SK-N-SH treated with all-trans-retinoic acid at 6 μM for 48 hours (cell line): ENCODE results near the gene GAK.

Source experiments
- ATAC-seq: fragments of 200-7000 bp; cut with Tn5 transposase; 3 replicates; pipeline ENCODE4 v1.9.1; 2020; ENCODE audit warnings: mild to moderate bottlenecking, moderate library complexity
- ARNTL ChIP-seq: fragments of 450-650 bp; formaldehyde crosslinking; IDR thresholded peaks from 2 replicates; pipeline ENCODE4 v1.5.0; 2020; ENCODE audit warnings: low read depth, mild to moderate bottlenecking, moderate library complexity, borderline replicate concordance
- BACH2 ChIP-seq: fragments of 250-450 bp; sonication (Bioruptor Pico); IDR thresholded peaks from 2 replicates; pipeline ENCODE4 v1.9.0; 2021; ENCODE audit warnings: mild to moderate bottlenecking, borderline replicate concordance
- CSDC2 ChIP-seq: fragments of 250-450 bp; sonication (Bioruptor Pico); IDR thresholded peaks from 2 replicates; pipeline ENCODE4 v1.5.0; 2020; ENCODE audit warnings: mild to moderate bottlenecking, moderate library complexity
- ESRRG ChIP-seq: fragments of 250-450 bp; sonication (Bioruptor Pico); IDR thresholded peaks from 2 replicates; pipeline ENCODE4 v1.6.1; 2021; ENCODE audit warnings: mild to moderate bottlenecking
- GLIS3 ChIP-seq: fragments of 250-450 bp; sonication (Bioruptor Pico); IDR thresholded peaks from 2 replicates; pipeline ENCODE4 v1.5.0; 2020; ENCODE audit warnings: mild to moderate bottlenecking, moderate library complexity
- ISL1 ChIP-seq: fragments of 250-450 bp; sonication (Bioruptor Pico); IDR thresholded peaks from 2 replicates; pipeline ENCODE4 v2.1.2; 2022; ENCODE audit warnings: mild to moderate bottlenecking, moderate library complexity
- OSR1 ChIP-seq: fragments of 250-450 bp; sonication (Bioruptor Pico); IDR thresholded peaks from 2 replicates; pipeline ENCODE4 v1.8.0; 2022; ENCODE audit warnings: moderate library complexity, mild to moderate bottlenecking, inconsistent platforms
- PATZ1 ChIP-seq: fragments of 250-450 bp; sonication (Bioruptor Pico); IDR thresholded peaks from 2 replicates; pipeline ENCODE4 v1.8.0; 2020; ENCODE audit warnings: mild to moderate bottlenecking, moderate library complexity, borderline replicate concordance
- PPARA ChIP-seq: fragments of 250-450 bp; sonication (Bioruptor Pico); IDR thresholded peaks from 2 replicates; pipeline ENCODE4 v1.5.0; 2020; ENCODE audit warnings: mild to moderate bottlenecking, borderline replicate concordance
- RARB ChIP-seq: fragments of 250-450 bp; sonication (Bioruptor Pico); IDR thresholded peaks from 2 replicates; pipeline ENCODE4 v1.8.0; 2021; ENCODE audit warnings: mild to moderate bottlenecking, moderate library complexity
- SNAI2 ChIP-seq: fragments of 250-450 bp; sonication (Bioruptor Pico); IDR thresholded peaks from 2 replicates; pipeline ENCODE4 v1.5.0; 2020; ENCODE audit warnings: mild to moderate bottlenecking, moderate library complexity
- TCF4 ChIP-seq: fragments of 250-450 bp; sonication (Bioruptor Pico); IDR thresholded peaks from 2 replicates; pipeline ENCODE4 v1.8.0; 2021; ENCODE audit warnings: mild to moderate bottlenecking, moderate library complexity, borderline replicate concordance
- TOX ChIP-seq: fragments of 250-450 bp; sonication (Bioruptor Pico); IDR thresholded peaks from 2 replicates; pipeline ENCODE4 v1.8.0; 2021; ENCODE audit warnings: mild to moderate bottlenecking, moderate library complexity, borderline replicate concordance
- ZC3H10 ChIP-seq: fragments of 250-450 bp; sonication (Bioruptor Pico); IDR thresholded peaks from 2 replicates; pipeline ENCODE4 v1.5.1; 2021; ENCODE audit warnings: mild to moderate bottlenecking, moderate library complexity
- ZFP3 ChIP-seq: fragments of 250-450 bp; sonication (Bioruptor Pico); IDR thresholded peaks from 2 replicates; pipeline ENCODE4 v1.5.0; 2020; ENCODE audit warnings: mild to moderate bottlenecking, moderate library complexity
- ZNF565 ChIP-seq: fragments of 450-650 bp; formaldehyde crosslinking; conservative IDR thresholded peaks from 2 replicates; pipeline ENCODE4 v1.5.0; 2020; ENCODE audit warnings: low read depth, mild to moderate bottlenecking, moderate library complexity
- ZNF8 ChIP-seq: fragments of 450-650 bp; formaldehyde crosslinking; IDR thresholded peaks from 2 replicates; pipeline ENCODE4 v1.5.0; 2020; ENCODE audit warnings: mild to moderate bottlenecking, moderate library complexity
- TF ChIP-seq, protein P1 (sequence below): fragments of 250-450 bp; sonication (Bioruptor Pico); IDR thresholded peaks from 2 replicates; pipeline ENCODE4 v1.5.1; 2020; ENCODE audit warnings: low read depth, mild to moderate bottlenecking, moderate library complexity
- TF ChIP-seq, protein P2 (sequence below): fragments of 250-450 bp; sonication (Bioruptor Pico); IDR thresholded peaks from 2 replicates; pipeline ENCODE4 v1.5.0; 2020; ENCODE audit warnings: mild to moderate bottlenecking, moderate library complexity
- TF ChIP-seq, protein P3 (sequence below): fragments of 250-450 bp; sonication (Bioruptor Pico); IDR thresholded peaks from 2 replicates; pipeline ENCODE4 v1.5.1; 2021; ENCODE audit warnings: mild to moderate bottlenecking, moderate library complexity

The GAK gene

GRCh38 chr4:860561-860960, 71.6 kb downstream of the GAK start (continued):
- TF ChIP-seq, protein P1, sequence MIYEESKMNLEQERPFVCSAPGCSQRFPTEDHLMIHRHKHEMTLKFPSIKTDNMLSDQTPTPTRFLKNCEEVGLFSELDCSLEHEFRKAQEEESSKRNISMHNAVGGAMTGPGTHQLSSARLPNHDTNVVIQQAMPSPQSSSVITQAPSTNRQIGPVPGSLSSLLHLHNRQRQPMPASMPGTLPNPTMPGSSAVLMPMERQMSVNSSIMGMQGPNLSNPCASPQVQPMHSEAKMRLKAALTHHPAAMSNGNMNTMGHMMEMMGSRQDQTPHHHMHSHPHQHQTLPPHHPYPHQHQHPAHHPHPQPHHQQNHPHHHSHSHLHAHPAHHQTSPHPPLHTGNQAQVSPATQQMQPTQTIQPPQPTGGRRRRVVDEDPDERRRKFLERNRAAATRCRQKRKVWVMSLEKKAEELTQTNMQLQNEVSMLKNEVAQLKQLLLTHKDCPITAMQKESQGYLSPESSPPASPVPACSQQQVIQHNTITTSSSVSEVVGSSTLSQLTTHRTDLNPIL (CRISPR knock-in tag) = no peak
- TF ChIP-seq TCF4 (CRISPR knock-in tag) = no peak
- no peak for TF ChIP-seq CSDC2 (CRISPR knock-in tag)
- no peak for TF ChIP-seq PATZ1 (CRISPR knock-in tag)

DNA sequence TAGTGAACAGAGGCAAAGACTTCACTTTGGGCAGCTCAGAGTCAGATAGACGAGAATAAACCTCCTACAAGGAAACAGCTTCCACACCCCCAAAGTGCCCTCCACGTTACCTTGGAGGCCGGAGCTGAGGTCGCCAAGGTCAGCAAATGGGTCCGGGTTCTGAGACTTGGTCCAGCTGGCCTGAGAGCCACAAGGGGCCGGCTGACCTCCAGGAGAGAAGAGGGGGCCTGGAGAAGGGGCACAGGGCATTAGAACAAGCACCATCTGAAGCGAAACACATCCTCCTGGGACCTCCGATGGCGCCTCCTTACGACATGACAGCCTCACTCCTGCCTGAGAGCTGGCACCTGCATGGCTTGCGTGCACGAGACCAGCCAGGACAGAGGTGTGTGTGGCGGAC, 72.6 kb downstream of the GAK start:
- TF ChIP-seq, protein P2, sequence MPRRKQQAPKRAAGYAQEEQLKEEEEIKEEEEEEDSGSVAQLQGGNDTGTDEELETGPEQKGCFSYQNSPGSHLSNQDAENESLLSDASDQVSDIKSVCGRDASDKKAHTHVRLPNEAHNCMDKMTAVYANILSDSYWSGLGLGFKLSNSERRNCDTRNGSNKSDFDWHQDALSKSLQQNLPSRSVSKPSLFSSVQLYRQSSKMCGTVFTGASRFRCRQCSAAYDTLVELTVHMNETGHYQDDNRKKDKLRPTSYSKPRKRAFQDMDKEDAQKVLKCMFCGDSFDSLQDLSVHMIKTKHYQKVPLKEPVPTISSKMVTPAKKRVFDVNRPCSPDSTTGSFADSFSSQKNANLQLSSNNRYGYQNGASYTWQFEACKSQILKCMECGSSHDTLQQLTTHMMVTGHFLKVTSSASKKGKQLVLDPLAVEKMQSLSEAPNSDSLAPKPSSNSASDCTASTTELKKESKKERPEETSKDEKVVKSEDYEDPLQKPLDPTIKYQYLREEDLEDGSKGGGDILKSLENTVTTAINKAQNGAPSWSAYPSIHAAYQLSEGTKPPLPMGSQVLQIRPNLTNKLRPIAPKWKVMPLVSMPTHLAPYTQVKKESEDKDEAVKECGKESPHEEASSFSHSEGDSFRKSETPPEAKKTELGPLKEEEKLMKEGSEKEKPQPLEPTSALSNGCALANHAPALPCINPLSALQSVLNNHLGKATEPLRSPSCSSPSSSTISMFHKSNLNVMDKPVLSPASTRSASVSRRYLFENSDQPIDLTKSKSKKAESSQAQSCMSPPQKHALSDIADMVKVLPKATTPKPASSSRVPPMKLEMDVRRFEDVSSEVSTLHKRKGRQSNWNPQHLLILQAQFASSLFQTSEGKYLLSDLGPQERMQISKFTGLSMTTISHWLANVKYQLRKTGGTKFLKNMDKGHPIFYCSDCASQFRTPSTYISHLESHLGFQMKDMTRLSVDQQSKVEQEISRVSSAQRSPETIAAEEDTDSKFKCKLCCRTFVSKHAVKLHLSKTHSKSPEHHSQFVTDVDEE (CRISPR knock-in tag) = no peak
- no peak for TF ChIP-seq GLIS3
- ATAC-seq = no peak

- no peak for ATAC-seq
- TF ChIP-seq OSR1 (CRISPR knock-in tag) = no peak
These were observed 73.2 kb downstream of the GAK start for GRCh38 chr4:858831-859451.

- ATAC-seq = no peak
- TF ChIP-seq ESRRG (CRISPR knock-in tag) (no peak), TCF4 (CRISPR knock-in tag) (no peak), GLIS3 (no peak), OSR1 (CRISPR knock-in tag) (no peak), ZNF8 (CRISPR knock-in tag) (no peak), SNAI2 (no peak), ZNF565 (CRISPR knock-in tag) (no peak)
- TF ChIP-seq, protein P1 (CRISPR knock-in tag) = no peak
- TF ChIP-seq, protein P3, sequence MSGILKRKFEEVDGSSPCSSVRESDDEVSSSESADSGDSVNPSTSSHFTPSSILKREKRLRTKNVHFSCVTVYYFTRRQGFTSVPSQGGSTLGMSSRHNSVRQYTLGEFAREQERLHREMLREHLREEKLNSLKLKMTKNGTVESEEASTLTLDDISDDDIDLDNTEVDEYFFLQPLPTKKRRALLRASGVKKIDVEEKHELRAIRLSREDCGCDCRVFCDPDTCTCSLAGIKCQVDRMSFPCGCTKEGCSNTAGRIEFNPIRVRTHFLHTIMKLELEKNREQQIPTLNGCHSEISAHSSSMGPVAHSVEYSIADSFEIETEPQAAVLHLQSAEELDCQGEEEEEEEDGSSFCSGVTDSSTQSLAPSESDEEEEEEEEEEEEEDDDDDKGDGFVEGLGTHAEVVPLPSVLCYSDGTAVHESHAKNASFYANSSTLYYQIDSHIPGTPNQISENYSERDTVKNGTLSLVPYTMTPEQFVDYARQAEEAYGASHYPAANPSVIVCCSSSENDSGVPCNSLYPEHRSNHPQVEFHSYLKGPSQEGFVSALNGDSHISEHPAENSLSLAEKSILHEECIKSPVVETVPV (CRISPR knock-in tag) = no peak
These were observed 74.1 kb downstream of the GAK start for GRCh38 chr4:858041-858481.

DNA sequence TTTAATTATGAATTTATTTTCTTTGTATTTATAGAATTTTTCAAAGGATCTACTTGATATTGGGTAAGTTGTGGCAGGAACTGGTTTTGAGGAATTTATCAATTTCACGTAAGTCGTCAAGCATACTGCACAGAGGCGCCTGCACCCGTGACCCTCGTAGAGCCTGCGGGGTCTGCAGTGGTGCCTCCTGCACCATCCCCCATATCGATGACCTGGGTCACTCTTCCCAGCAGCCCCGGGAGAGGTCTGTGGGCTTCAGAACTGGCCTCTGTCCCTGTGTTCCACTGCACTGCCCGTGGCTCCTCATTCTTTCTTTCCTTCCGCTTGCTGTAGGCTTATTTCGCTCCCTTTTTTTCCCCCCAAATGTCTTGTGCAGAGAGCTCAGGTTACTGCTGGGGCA, 74.7 kb downstream of the GAK start:
- ATAC-seq = no peak
- no peak for TF ChIP-seq GLIS3
- TF ChIP-seq ARNTL = no peak
- no peak for TF ChIP-seq PATZ1 (CRISPR knock-in tag)
- TF ChIP-seq RARB (CRISPR knock-in tag) = no peak
- TF ChIP-seq ZNF565 (CRISPR knock-in tag) = no peak
- TF ChIP-seq ZC3H10 = no peak
- TF ChIP-seq ZFP3 = no peak
- TF ChIP-seq ISL1 = no peak
- no peak for TF ChIP-seq PPARA (CRISPR knock-in tag)
- TF ChIP-seq TCF4 (CRISPR knock-in tag) = no peak
- TF ChIP-seq, protein P2 (CRISPR knock-in tag) = no peak
- TF ChIP-seq ZNF8 (CRISPR knock-in tag) = no peak
- no peak for TF ChIP-seq TOX (CRISPR knock-in tag)
- TF ChIP-seq BACH2 (CRISPR knock-in tag) = no peak
